Esophagus muscularis mucosa (tissue), 3 donors: ENCODE measurements around the gene SLC20A1.

ENCODE experiments used
- POLR2AphosphoS5 ChIP-seq, 2 donors: sonication (generic); formaldehyde crosslinking; IDR thresholded peaks; one replicate each; pipeline ENCODE4 v1.6.1; 2017; ENCODE audit warnings: antibody characterized with exemption in 2 of 2
- TF ChIP-seq, protein P1 (sequence below), 3 experiments: fragments of 200-600 bp in 2 of 3; fragments of 450-650 bp in 1 of 3; sonication (generic) in 2 of 3; IDR thresholded peaks; one replicate each; pipeline ENCODE4 v1.5.1; 2017 to 2019; ENCODE audit warnings: antibody characterized with exemption in 3 of 3, mild to moderate bottlenecking in 2 of 3, moderate library complexity in 1 of 3

DNA sequence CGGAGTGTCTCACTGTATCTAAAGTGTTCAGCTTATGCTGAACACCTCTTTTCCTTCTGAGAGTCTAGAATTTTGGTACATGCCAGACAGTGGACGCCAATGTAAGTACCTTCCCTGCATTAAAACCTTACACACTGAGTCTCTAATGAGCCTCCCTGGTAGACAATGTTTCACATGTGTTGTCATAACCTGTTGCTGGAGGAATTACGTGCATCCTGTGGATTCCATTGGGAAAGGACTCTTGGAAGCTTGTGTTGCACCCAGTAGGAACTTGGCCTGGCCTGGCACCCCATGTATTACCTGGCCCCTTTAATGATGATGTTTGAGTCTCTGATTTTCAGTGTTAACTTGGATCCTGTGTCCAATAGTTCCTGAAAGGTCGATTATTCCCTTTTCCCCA, 40.8 kb upstream of the SLC20A1 start:
- TF ChIP-seq, protein P1, sequence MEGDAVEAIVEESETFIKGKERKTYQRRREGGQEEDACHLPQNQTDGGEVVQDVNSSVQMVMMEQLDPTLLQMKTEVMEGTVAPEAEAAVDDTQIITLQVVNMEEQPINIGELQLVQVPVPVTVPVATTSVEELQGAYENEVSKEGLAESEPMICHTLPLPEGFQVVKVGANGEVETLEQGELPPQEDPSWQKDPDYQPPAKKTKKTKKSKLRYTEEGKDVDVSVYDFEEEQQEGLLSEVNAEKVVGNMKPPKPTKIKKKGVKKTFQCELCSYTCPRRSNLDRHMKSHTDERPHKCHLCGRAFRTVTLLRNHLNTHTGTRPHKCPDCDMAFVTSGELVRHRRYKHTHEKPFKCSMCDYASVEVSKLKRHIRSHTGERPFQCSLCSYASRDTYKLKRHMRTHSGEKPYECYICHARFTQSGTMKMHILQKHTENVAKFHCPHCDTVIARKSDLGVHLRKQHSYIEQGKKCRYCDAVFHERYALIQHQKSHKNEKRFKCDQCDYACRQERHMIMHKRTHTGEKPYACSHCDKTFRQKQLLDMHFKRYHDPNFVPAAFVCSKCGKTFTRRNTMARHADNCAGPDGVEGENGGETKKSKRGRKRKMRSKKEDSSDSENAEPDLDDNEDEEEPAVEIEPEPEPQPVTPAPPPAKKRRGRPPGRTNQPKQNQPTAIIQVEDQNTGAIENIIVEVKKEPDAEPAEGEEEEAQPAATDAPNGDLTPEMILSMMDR (IDR thresholded peaks at IDR 0.05): no peak
- TF ChIP-seq POLR2AphosphoS5 (IDR thresholded peaks at IDR 0.05): no peak
